Trophoblast cell (in vitro differentiated cells and primary cell): ENCODE measurements around the gene RAD9A.

Experiments used
- DNase-seq, 2 donors: peaks; one replicate each; pipeline ENCODE4 v3.0.0-alpha.2; 2016
- H2AFZ ChIP-seq: 2 replicates; pipeline ENCODE4 v1.6.1; 2013; ENCODE audit warnings: low read length, moderate library complexity, mild to moderate bottlenecking; ENCODE audit not compliant: insufficient read depth, poor library complexity
- H2AK5ac ChIP-seq: 2 replicates; pipeline ENCODE4 v1.6.1; 2013; ENCODE audit warnings: mild to moderate bottlenecking, low read length
- H2BK120ac ChIP-seq: 2 replicates; pipeline ENCODE4 v1.6.1; 2013; ENCODE audit warnings: low read length, mild to moderate bottlenecking, moderate library complexity; ENCODE audit not compliant: insufficient read depth, poor library complexity
- H2BK12ac ChIP-seq: 2 replicates; pipeline ENCODE4 v1.6.1; 2013; ENCODE audit warnings: mild to moderate bottlenecking, low read length, moderate library complexity
- H2BK5ac ChIP-seq: 2 replicates; pipeline ENCODE4 v1.6.1; 2013; ENCODE audit warnings: low read length, low read depth, moderate library complexity, mild to moderate bottlenecking; ENCODE audit not compliant: poor library complexity
- H3K14ac ChIP-seq: 2 replicates; pipeline ENCODE4 v1.6.1; 2013; ENCODE audit warnings: mild to moderate bottlenecking, low read length
- H3K18ac ChIP-seq: 2 replicates; pipeline ENCODE4 v1.6.1; 2013; ENCODE audit warnings: mild to moderate bottlenecking, low read length
- H3K23ac ChIP-seq: 2 replicates; pipeline ENCODE4 v1.6.1; 2013; ENCODE audit warnings: low read length
- H3K27ac ChIP-seq: 2 replicates; pipeline ENCODE4 v1.5.1; 2013; ENCODE audit warnings: low read depth, mild to moderate bottlenecking, inconsistent platforms, low read length, moderate library complexity
- H3K27me3 ChIP-seq: 2 replicates; pipeline ENCODE4 v1.6.1; 2013; ENCODE audit warnings: inconsistent platforms, mild to moderate bottlenecking, low read length, moderate library complexity; ENCODE audit not compliant: insufficient read depth
- H3K36me3 ChIP-seq, 2 experiments: 1 replicate in 1 of 2; 2 replicates in 1 of 2; pipeline ENCODE4 v1.6.1; 2013; ENCODE audit warnings: low read length in 2 of 2, mild to moderate bottlenecking in 2 of 2, moderate library complexity in 1 of 2; ENCODE audit not compliant: insufficient read depth in 2 of 2, control insufficient read depth in 1 of 2
- H3K4ac ChIP-seq: 2 replicates; pipeline ENCODE4 v1.6.1; 2013; ENCODE audit warnings: low read depth, mild to moderate bottlenecking, low read length, moderate library complexity
- H3K4me1 ChIP-seq, 2 experiments: 1 replicate in 1 of 2; 2 replicates in 1 of 2; pipeline ENCODE4 v1.6.1; 2013; ENCODE audit warnings: low read length in 2 of 2, mild to moderate bottlenecking in 2 of 2, moderate library complexity in 1 of 2; ENCODE audit not compliant: insufficient read depth in 2 of 2, control insufficient read depth in 1 of 2
- H3K4me2 ChIP-seq: 2 replicates; pipeline ENCODE4 v1.6.1; 2013; ENCODE audit warnings: inconsistent platforms, mild to moderate bottlenecking, low read length, moderate library complexity
- H3K4me3 ChIP-seq: 2 replicates; pipeline ENCODE4 v1.5.1; 2013; ENCODE audit warnings: mild to moderate bottlenecking, low read depth, low read length, inconsistent platforms
- H3K79me1 ChIP-seq: one replicate; pipeline ENCODE4 v1.6.1; 2013; ENCODE audit warnings: low read length
- H3K79me2 ChIP-seq: 2 replicates; pipeline ENCODE4 v1.6.1; 2013; ENCODE audit warnings: low read length, mild to moderate bottlenecking; ENCODE audit not compliant: control insufficient read depth, insufficient read depth, poor library complexity
- H3K9ac ChIP-seq: 2 replicates; pipeline ENCODE4 v1.6.1; 2013; ENCODE audit warnings: mild to moderate bottlenecking, low read length
- H3K9me3 ChIP-seq: 2 replicates; pipeline ENCODE4 v1.6.1; 2013; ENCODE audit warnings: low read depth, mild to moderate bottlenecking, control low read depth, inconsistent platforms, low read length; ENCODE audit not compliant: insufficient read depth
- H4K12ac ChIP-seq: 2 replicates; pipeline ENCODE4 v1.6.1; 2013; ENCODE audit warnings: low read depth, mild to moderate bottlenecking, low read length, moderate library complexity
- H4K8ac ChIP-seq: 2 replicates; pipeline ENCODE4 v1.6.1; 2013; ENCODE audit warnings: low read depth, mild to moderate bottlenecking, low read length, moderate library complexity
- H4K91ac ChIP-seq: one replicate; pipeline ENCODE4 v1.6.1; 2013; ENCODE audit warnings: low read depth, mild to moderate bottlenecking, low read length, moderate library complexity
- whole genome bisulfite sequencing: extraction: QIAGEN DNeasy Blood & Tissue Kit; methylation state at CpG from one replicate; pipeline ENCODE4 v1.1.7; 2013; ENCODE audit warnings: missing lambda C conversion rate; ENCODE audit not compliant: insufficient read length, insufficient coverage; ENCODE audit errors: extremely low coverage; 5-methylcytosine and 5-hydroxymethylcytosine counted together

Gene RAD9A

GRCh38 chr11:67387518-67387917 lies 4.3 kb upstream of the RAD9A start:
- Histone ChIP-seq H3K27ac (no peak overlapping the region), H3K4ac (no peak overlapping the region), H3K27me3 (no peaks in the 10 kb centered on the region), H2BK12ac (no peak overlapping the region), H3K4me2 (no peak overlapping the region), H3K4me3 (no peak overlapping the region), H3K36me3 (no peaks in the 10 kb centered on the region), H3K23ac (no peak overlapping the region), H2AK5ac (no peak overlapping the region), H2AFZ (no peak overlapping the region), H2BK5ac (no peak overlapping the region), H4K12ac (no peak overlapping the region), H3K4me1 (peaks cover 6 to 7% of the 10 kb centered on the region in 2 experiments), H3K14ac (no peak overlapping the region), H3K18ac (no peak overlapping the region), H3K9me3 (no peaks in the 10 kb centered on the region), H2BK120ac (no peak overlapping the region), H3K9ac (no peak overlapping the region), H3K79me2 (peaks cover 6% of the 10 kb centered on the region), H3K79me1 (peaks cover 7% of the 10 kb centered on the region), H4K8ac (no peak overlapping the region), H4K91ac (no peak overlapping the region)
- no CpG with 5 or more reads among the region's 6 CpGs for WGBS
- DNase-seq = no peak

- H3K36me3 ChIP-seq = peaks cover 8 to 9% of the 10 kb centered on the region in 2 experiments
Measured at GRCh38 chr11:67389477-67389876, 2.3 kb upstream of the RAD9A start.

DNA sequence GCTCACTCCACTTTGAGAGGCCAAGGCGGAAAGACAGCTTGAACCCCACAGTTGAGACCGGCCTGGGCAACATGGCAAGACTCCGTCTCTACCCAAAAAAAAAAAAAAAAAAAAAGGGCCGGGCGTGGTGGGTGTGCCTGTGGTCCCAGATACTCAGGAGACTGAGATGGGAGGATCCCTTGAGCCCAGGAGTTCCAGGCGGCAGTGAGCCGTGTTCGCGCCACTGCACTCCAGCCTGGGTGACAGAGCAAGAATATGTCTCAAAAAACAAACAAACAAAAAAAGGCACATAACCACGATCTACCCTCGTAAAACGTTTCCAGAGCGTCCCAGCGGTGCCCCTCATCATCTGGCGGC lies 861 bp upstream of the RAD9A start:
- Histone ChIP-seq H2AFZ (peak overlapping the region; percentile 27), H3K18ac (peak overlapping the region; percentile 43), H4K8ac (peak overlapping the region; percentile 83), H3K79me1 (peaks cover 7% of the 10 kb centered on the region), H3K79me2 (peaks cover 6% of the 10 kb centered on the region), H2BK120ac (no peak overlapping the region), H3K4me2 (peak overlapping the region; percentile 92), H3K27me3 (no peaks in the 10 kb centered on the region), H3K4me3 (peak overlapping the region; percentile 76), H3K23ac (no peak overlapping the region), H4K12ac (peak overlapping the region; percentile 71), H3K9me3 (no peaks in the 10 kb centered on the region), H3K4me1 (peaks cover 9 to 10% of the 10 kb centered on the region in 2 experiments), H3K4ac (peak overlapping the region; percentile 12), H3K27ac (no peak overlapping the region), H2BK5ac (no peak overlapping the region), H3K9ac (peak overlapping the region; percentile 78), H4K91ac (peak overlapping the region; percentile 86), H3K14ac (no peak overlapping the region), H3K36me3 (peaks cover 15 to 16% of the 10 kb centered on the region in 2 experiments), H2BK12ac (no peak overlapping the region), H2AK5ac (no peak overlapping the region)
- DNase-seq = no peak
- no CpG with 5 or more reads among the region's 15 CpGs for WGBS

More at GRCh38 chr11:67389477-67389876, 2.3 kb upstream of the RAD9A start:
- no peak overlapping the region for H3K27ac ChIP-seq
- no peak overlapping the region for H2AK5ac ChIP-seq
- H3K27me3 ChIP-seq = no peaks in the 10 kb centered on the region
- H3K79me1 ChIP-seq = peaks cover 7% of the 10 kb centered on the region
- H3K4ac ChIP-seq = no peak overlapping the region
- peaks cover 6% of the 10 kb centered on the region for H3K79me2 ChIP-seq
- peaks cover 9 to 10% of the 10 kb centered on the region in 2 experiments for H3K4me1 ChIP-seq
- no peak overlapping the region for H2AFZ ChIP-seq
- H4K8ac ChIP-seq = no peak overlapping the region
- WGBS = no CpG with 5 or more reads among the region's 6 CpGs
- H4K91ac ChIP-seq = no peak overlapping the region
- H3K18ac ChIP-seq = no peak overlapping the region
- H2BK12ac ChIP-seq = no peak overlapping the region
- no peak overlapping the region for H3K4me3 ChIP-seq
- no peak overlapping the region for H3K9ac ChIP-seq
- H3K14ac ChIP-seq = no peak overlapping the region
- no peak overlapping the region for H2BK5ac ChIP-seq
- no peak overlapping the region for H3K23ac ChIP-seq
- H4K12ac ChIP-seq = no peak overlapping the region
- H3K9me3 ChIP-seq = no peaks in the 10 kb centered on the region
- DNase-seq = peak; percentile 40 to 69
- H2BK120ac ChIP-seq = no peak overlapping the region
- H3K4me2 ChIP-seq = no peak overlapping the region

- Histone ChIP-seq H3K4me1 (peaks cover 6 to 10% of the 10 kb centered on the region in 2 experiments), H2BK120ac (peak overlapping the region; percentile 62), H2AK5ac (peak overlapping the region; percentile 3), H2AFZ (peak overlapping the region; percentile 71), H2BK12ac (no peak overlapping the region), H3K27ac (no peak overlapping the region), H3K9ac (peak overlapping the region; percentile 84), H3K23ac (no peak overlapping the region), H4K8ac (peak overlapping the region; percentile 84), H3K4ac (peak overlapping the region; percentile 30), H3K4me3 (peak overlapping the region; percentile 89), H3K36me3 (peaks cover 20 to 28% of the 10 kb centered on the region in 2 experiments), H4K12ac (no peak overlapping the region), H3K79me1 (peaks cover 7% of the 10 kb centered on the region), H3K14ac (peak overlapping the region; percentile 69), H3K18ac (peak overlapping the region; percentile 54), H2BK5ac (no peak overlapping the region), H3K27me3 (no peaks in the 10 kb centered on the region), H3K79me2 (peaks cover 6% of the 10 kb centered on the region), H4K91ac (peak overlapping the region; percentile 28), H3K4me2 (peak overlapping the region; percentile 92), H3K9me3 (no peaks in the 10 kb centered on the region)
- DNase-seq = peak in 1 of 2 donors; percentile 21
- WGBS = no CpG with 5 or more reads among the region's 31 CpGs
Measured at GRCh38 chr11:67392183-67392715, 463 bp downstream of the RAD9A start.
